ENCODE results near the gene POLDIP2.
A peak's percentile ranks its signal among the peaks of the same experiment; 100 is the strongest.

POLDIP2 gene

GRCh38 chr17:28324781-28325180 lies 32.5 kb downstream of the POLDIP2 start:
- TF ChIP-seq EZH2 (optimal IDR thresholded peaks at IDR 0.05; ENCODE audit: low read depth, low read length) (no peak), EZH2phosphoT487 (IDR thresholded peaks at IDR 0.05; ENCODE audit: low read length) (no peak), CTCF (IDR thresholded peaks at IDR 0.05; ENCODE audit: low read length) (no peak)
- no peak overlapping the region for H3K4me2 ChIP-seq (ENCODE audit: low read depth, low read length)
- H3K9ac ChIP-seq (ENCODE audit: low read length) = no peak overlapping the region
- no peaks in the 10 kb centered on the region for H4K20me1 ChIP-seq (ENCODE audit: insufficient read depth, low read length)
- no peaks in the 10 kb centered on the region; the same call in 1 of the 2 replicates for H3K4me1 ChIP-seq (ENCODE audit: low read length)
- peaks cover 4% of the 10 kb centered on the region; the same call in 1 of the 2 replicates for H3K36me3 ChIP-seq (replicated peaks; ENCODE audit: insufficient read depth, low read length)
- no peak for DNase-seq
- H3K27ac ChIP-seq (ENCODE audit: low read length) = no peak overlapping the region
- H3K4me3 ChIP-seq (ENCODE audit: low read length) = no peak overlapping the region
- no peaks in the 10 kb centered on the region for H3K9me3 ChIP-seq (replicated peaks; ENCODE audit: insufficient read depth, low read length)
- H3K9me2 ChIP-seq (replicated peaks; ENCODE audit: insufficient read depth, low read length) = no peaks in the 10 kb centered on the region
- H3K79me2 ChIP-seq (ENCODE audit: low read length) = peaks cover 71% of the 10 kb centered on the region
- H2AFZ ChIP-seq (ENCODE audit: low read length) = no peak overlapping the region
- no peaks in the 10 kb centered on the region for H3K27me3 ChIP-seq (replicated peaks; ENCODE audit: insufficient read depth, low read length)
- H3F3A ChIP-seq (ENCODE audit: insufficient read depth, low read length) = peaks cover 4% of the 10 kb centered on the region; the same call in 1 of the 2 replicates

DNA sequence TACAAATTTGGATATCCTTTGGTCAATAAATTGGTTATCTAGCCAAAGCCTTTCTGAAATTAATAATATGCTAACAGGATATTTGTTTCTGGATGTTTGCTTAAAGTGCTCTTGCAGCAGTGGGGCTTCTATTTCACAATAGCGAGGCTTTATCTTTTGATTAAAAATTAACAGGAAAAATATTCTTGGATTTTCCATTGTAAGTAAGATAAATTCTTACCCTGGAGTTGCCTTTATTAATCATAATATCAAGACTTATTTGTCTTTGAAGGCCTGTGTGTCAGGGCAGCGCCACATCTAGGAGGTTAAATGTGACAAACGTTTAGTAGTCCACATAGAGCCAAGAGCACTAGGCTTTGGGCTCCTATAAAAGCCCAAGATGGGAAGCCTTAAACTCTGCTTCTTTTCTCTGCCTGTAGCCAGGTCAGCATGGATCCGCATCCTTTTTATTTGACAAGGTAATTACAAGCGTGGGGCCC lies 33.0 kb downstream of the POLDIP2 start:
- Histone ChIP-seq H3K79me2 (ENCODE audit: low read length) (peaks cover 76% of the 10 kb centered on the region), H3K36me3 (replicated peaks; ENCODE audit: insufficient read depth, low read length) (peaks cover 4% of the 10 kb centered on the region; the same call in 1 of the 2 replicates), H3K27ac (ENCODE audit: low read length) (no peak overlapping the region), H3K9ac (ENCODE audit: low read length) (no peak overlapping the region), H3K9me2 (replicated peaks; ENCODE audit: insufficient read depth, low read length) (no peaks in the 10 kb centered on the region), H3K4me3 (ENCODE audit: low read length) (no peak overlapping the region), H3K9me3 (replicated peaks; ENCODE audit: insufficient read depth, low read length) (no peaks in the 10 kb centered on the region), H3F3A (ENCODE audit: insufficient read depth, low read length) (peaks cover 4% of the 10 kb centered on the region; the same call in 1 of the 2 replicates), H4K20me1 (ENCODE audit: insufficient read depth, low read length) (no peaks in the 10 kb centered on the region), H2AFZ (ENCODE audit: low read length) (no peak overlapping the region), H3K27me3 (replicated peaks; ENCODE audit: insufficient read depth, low read length) (no peaks in the 10 kb centered on the region), H3K4me1 (ENCODE audit: low read length) (no peaks in the 10 kb centered on the region; the same call in 1 of the 2 replicates), H3K4me2 (ENCODE audit: low read depth, low read length) (no peak overlapping the region)
- no peak for TF ChIP-seq EZH2phosphoT487 (IDR thresholded peaks at IDR 0.05; ENCODE audit: low read length)
- TF ChIP-seq EZH2 (optimal IDR thresholded peaks at IDR 0.05; ENCODE audit: low read depth, low read length) = no peak
- no peak for TF ChIP-seq CTCF (IDR thresholded peaks at IDR 0.05; ENCODE audit: low read length)
- no peak for DNase-seq

DNA sequence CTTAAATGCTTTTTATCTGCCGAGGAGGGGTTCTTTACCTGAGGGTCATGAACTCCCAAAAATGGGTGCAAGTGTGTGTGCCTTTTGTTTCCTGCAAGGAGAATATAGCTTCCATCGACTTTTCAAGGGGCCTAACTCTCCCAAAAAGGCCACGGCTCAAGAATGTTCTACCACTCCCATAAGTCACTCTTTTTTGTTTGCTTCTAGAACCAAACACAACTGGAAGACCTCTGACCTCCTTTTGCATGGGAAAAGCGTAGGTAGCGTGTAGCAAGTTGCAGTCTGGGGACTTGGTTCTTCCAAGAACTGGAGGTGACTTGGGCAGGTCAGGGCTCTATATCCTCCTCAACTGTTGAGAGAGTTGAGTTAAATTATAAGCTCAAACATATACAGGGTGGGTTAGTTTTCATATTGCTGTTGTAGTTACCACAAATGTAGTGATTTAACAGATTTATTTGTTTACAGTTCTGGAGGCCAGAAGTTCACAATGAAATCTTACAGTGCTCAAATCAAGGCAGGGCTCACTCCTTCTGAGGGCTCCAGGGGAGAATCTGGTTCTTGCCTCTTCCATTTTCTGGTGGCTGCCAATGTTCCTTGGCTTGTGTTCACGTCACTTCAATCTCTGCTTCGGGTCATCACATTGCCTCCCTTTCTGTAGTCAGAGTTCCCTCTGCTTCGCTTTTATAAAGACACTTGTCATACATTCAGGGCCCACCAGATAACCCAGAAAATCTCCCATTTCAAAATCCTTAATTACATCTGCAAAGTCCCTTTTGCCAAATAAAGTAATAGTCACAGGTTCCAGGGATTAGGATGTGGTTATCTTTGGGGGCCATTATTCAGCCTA lies 36.9 kb downstream of the POLDIP2 start:
- peaks cover 64% of the 10 kb centered on the region for H3K79me2 ChIP-seq (ENCODE audit: low read length)
- no peak for TF ChIP-seq EZH2phosphoT487 (IDR thresholded peaks at IDR 0.05; ENCODE audit: low read length)
- no peak for TF ChIP-seq EZH2 (optimal IDR thresholded peaks at IDR 0.05; ENCODE audit: low read depth, low read length)
- TF ChIP-seq CTCF (IDR thresholded peaks at IDR 0.05; ENCODE audit: low read length) = no peak
- peaks cover 2% of the 10 kb centered on the region; the same call in 1 of the 2 replicates for H3F3A ChIP-seq (ENCODE audit: insufficient read depth, low read length)
- no peaks in the 10 kb centered on the region; the same call in 1 of the 2 replicates for H3K36me3 ChIP-seq (replicated peaks; ENCODE audit: insufficient read depth, low read length)
- H3K27me3 ChIP-seq (replicated peaks; ENCODE audit: insufficient read depth, low read length) = no peaks in the 10 kb centered on the region
- no peaks in the 10 kb centered on the region for H4K20me1 ChIP-seq (ENCODE audit: insufficient read depth, low read length)
- H2AFZ ChIP-seq (ENCODE audit: low read length) = no peak overlapping the region
- H3K9me2 ChIP-seq (replicated peaks; ENCODE audit: insufficient read depth, low read length) = no peaks in the 10 kb centered on the region
- H3K27ac ChIP-seq (ENCODE audit: low read length) = no peak overlapping the region
- peak overlapping the region; percentile 91 for H3K4me3 ChIP-seq (ENCODE audit: low read length)
- peak overlapping the region; percentile 98 for H3K4me2 ChIP-seq (ENCODE audit: low read depth, low read length)
- DNase-seq = no peak
- H3K4me1 ChIP-seq (ENCODE audit: low read length) = peaks cover 4% of the 10 kb centered on the region; the same call in 1 of the 2 replicates
- H3K9me3 ChIP-seq (replicated peaks; ENCODE audit: insufficient read depth, low read length) = no peaks in the 10 kb centered on the region
- peak overlapping the region; percentile 82; the same call in 1 of the 2 replicates for H3K9ac ChIP-seq (ENCODE audit: low read length)
